A673 (cell line): ENCODE data around the gene ASAP3. TPM values are rescaled to one million over a fixed set of nuclear protein-coding genes. Genes with fewer than 3 reads are reported as not detected.

Experiments
- BruUV-seq: library from RNA; stranded (reverse); fragments of 400-500 nt; replicated peaks from 2 replicates; lab custom pipeline; 2021; lab: Mats Ljungman, UMichigan
- CTCF ChIA-PET: fragments of 300-600 bp; sonication (Branson Sonifier 250); formaldehyde crosslinking; loops from one replicate; lab custom pipeline; 2022; ENCODE audit warnings: antibody characterized with exemption; lab: Charles Lee
- POLR2A ChIA-PET: fragments of 300-600 bp; sonication (Branson Sonifier 250); formaldehyde crosslinking; loops from one replicate; lab custom pipeline; 2022; ENCODE audit warnings: antibody characterized with exemption; ENCODE audit not compliant: low non-redundant PET; lab: Charles Lee
- DNase-seq: peaks from one replicate; pipeline ENCODE4 v3.0.0-alpha.2; 2015; ENCODE audit warnings: low spot score
- H3K27ac ChIP-seq: fragments of 200-600 bp; sonication (generic); 2 replicates; pipeline ENCODE4 v1.5.1; 2016; ENCODE audit warnings: mixed run types, low read depth, mild to moderate bottlenecking, mixed read lengths, antibody characterized with exemption, low read length; ENCODE audit not compliant: poor library complexity, severe bottlenecking
- H3K27me3 ChIP-seq: fragments of 200-600 bp; sonication (generic); replicated peaks from 2 replicates; pipeline ENCODE4 v1.6.1; 2017; ENCODE audit warnings: mixed run types, low read depth, mild to moderate bottlenecking, mixed read lengths, antibody characterized with exemption, low read length; ENCODE audit not compliant: insufficient read depth, poor library complexity
- H3K36me3 ChIP-seq: fragments of 200-600 bp; sonication (generic); 2 replicates; pipeline ENCODE4 v1.6.1; 2016; ENCODE audit warnings: mixed run types, mild to moderate bottlenecking, mixed read lengths, antibody characterized with exemption, low read length; ENCODE audit not compliant: insufficient read depth, poor library complexity, severe bottlenecking
- H3K4me1 ChIP-seq: fragments of 200-600 bp; sonication (generic); 2 replicates; pipeline ENCODE4 v1.6.1; 2017; ENCODE audit warnings: mixed run types, mild to moderate bottlenecking, mixed read lengths, antibody characterized with exemption, low read length; ENCODE audit not compliant: insufficient read depth, poor library complexity, severe bottlenecking
- H3K4me3 ChIP-seq: fragments of 200-600 bp; sonication (generic); 2 replicates; pipeline ENCODE4 v1.5.1; 2016; ENCODE audit warnings: low read depth, mixed run types, mild to moderate bottlenecking, mixed read lengths, low read length; ENCODE audit not compliant: poor library complexity, severe bottlenecking
- H3K9me3 ChIP-seq: fragments of 200-600 bp; sonication (generic); 2 replicates; pipeline ENCODE4 v1.6.1; 2016; ENCODE audit warnings: mixed run types, low read depth, mild to moderate bottlenecking, mixed read lengths, antibody characterized with exemption, low read length; ENCODE audit not compliant: poor library complexity, severe bottlenecking
- CTCF ChIP-seq: fragments of 300-800, 200-600 bp; sonication (generic); conservative IDR thresholded peaks from 2 replicates; pipeline ENCODE4 v1.5.1; 2017; ENCODE audit warnings: low read depth, mild to moderate bottlenecking, antibody characterized with exemption, low read length, moderate library complexity, mixed read lengths
- EZH2 ChIP-seq: fragments of 200-600 bp; sonication (generic); IDR thresholded peaks from 2 replicates; pipeline ENCODE4 v1.6.1; 2017; ENCODE audit warnings: borderline replicate concordance, low read depth, mild to moderate bottlenecking, mixed read lengths, antibody characterized with exemption, low read length; ENCODE audit not compliant: poor library complexity, severe bottlenecking
- intact Hi-C: fragments of 100-400 bp; cut with micrococcal nuclease; formaldehyde crosslinking; loops from one replicate; pipeline ENCODE4 v1.10.0; 2022; ENCODE audit not compliant: unreplicated experiment
- total RNA-seq: library from RNA; stranded (reverse); gene quantifications from 2 replicates; pipeline ENCODE4 v1.2.3, GENCODE V29; 2021

The ASAP3 gene
- total RNA-seq, 1 experiment from 2014 or later = 7.8 TPM

- no peaks in the 10 kb centered on the region for H3K27me3 ChIP-seq
- H3K4me1 ChIP-seq = peaks cover 3% of the 10 kb centered on the region
- ChIA-PET POLR2A (no interaction called here), CTCF (no interaction called here)
- TF ChIP-seq EZH2 = no peak
- no peak for TF ChIP-seq CTCF
- no TSS peak for BruUV-seq
- no peaks in the 10 kb centered on the region for H3K9me3 ChIP-seq
- H3K4me3 ChIP-seq = peak overlapping the region; percentile 45
- intact Hi-C loops = no loop called here
- DNase-seq = no peak
- H3K36me3 ChIP-seq = no peaks in the 10 kb centered on the region
- no peak overlapping the region for H3K27ac ChIP-seq
Observed at GRCh38 chr1:23423415-23424292, 60.3 kb downstream of the ASAP3 start.

- ChIA-PET POLR2A (no interaction called here), CTCF (interaction anchor here (0.6 kb wide), 1 partner anchor 19 kb away, joined by 3 read pairs; no protein-coding TSS in a partner anchor)
- H3K27me3 ChIP-seq = no peaks in the 10 kb centered on the region
- no peak overlapping the region for H3K27ac ChIP-seq
- H3K4me1 ChIP-seq = peaks cover 4% of the 10 kb centered on the region
- DNase-seq = no peak
- no peak overlapping the region for H3K4me3 ChIP-seq
- no TSS peak for BruUV-seq
- H3K9me3 ChIP-seq = no peaks in the 10 kb centered on the region
- intact Hi-C loops = no loop called here
- H3K36me3 ChIP-seq = no peaks in the 10 kb centered on the region
- TF ChIP-seq EZH2 (no peak), CTCF (no peak)
Observed at GRCh38 chr1:23422941-23423340, 61.0 kb downstream of the ASAP3 start.

- no peak overlapping the region for H3K27ac ChIP-seq
- intact Hi-C loops = no loop called here
- H3K36me3 ChIP-seq = no peaks in the 10 kb centered on the region
- CTCF ChIA-PET = interaction anchor here (0.5 to 1.1 kb wide), 3 partner anchors 19 to 182 kb away, joined by 3 to 4 read pairs (median 3); no protein-coding TSS in a partner anchor
- no peaks in the 10 kb centered on the region for H3K27me3 ChIP-seq
- no peak for TF ChIP-seq CTCF
- no peak for TF ChIP-seq EZH2
- no peaks in the 10 kb centered on the region for H3K9me3 ChIP-seq
- BruUV-seq = no TSS peak
- DNase-seq = peak; percentile 59
- H3K4me3 ChIP-seq = no peak overlapping the region
- H3K4me1 ChIP-seq = peaks cover 9% of the 10 kb centered on the region
- POLR2A ChIA-PET = interaction anchor here (0.5 kb wide), 1 partner anchor 815 kb away, joined by 4 read pairs; no protein-coding TSS in a partner anchor
Observed at GRCh38 chr1:23422241-23422877, 61.6 kb downstream of the ASAP3 start.
